ENCODE results near the gene SGCA. TPM values are rescaled to one million over a fixed set of nuclear protein-coding genes. Genes with fewer than 3 reads are reported as not detected.

SGCA gene
- total RNA-seq, 4 donors from 2014 or later, result 1.9 to 15.1 (median 6.9) TPM

GRCh38 chr17:50180111-50180510, 14.3 kb downstream of the SGCA start:
- 90 to 99% methylated on average over 4 of the region's 4 CpGs for WGBS, 2 donors
- Histone ChIP-seq H3K9me3 (no peaks in the 10 kb centered on the region), H3K4me3 (no peak overlapping the region), H3K36me3 (no peaks in the 10 kb centered on the region), H3K27ac (no peak overlapping the region), H3K27me3 (no peaks in the 10 kb centered on the region), H3K4me1 (peaks cover 30 to 68% (median 43%) of the 10 kb centered on the region in 3 donors)
- TF ChIP-seq CTCF (IDR thresholded peaks at IDR 0.05), result no peak
- TF ChIP-seq POLR2A (IDR thresholded peaks at IDR 0.05), result no peak
- intact Hi-C loops (cut with DNase I), result no loop called here
- DNase-seq, result no peak

- H3K4me3 ChIP-seq, result no peak overlapping the region
- TF ChIP-seq CTCF (IDR thresholded peaks at IDR 0.05) (no peak), POLR2A (IDR thresholded peaks at IDR 0.05) (no peak)
- no peak overlapping the region for H3K27ac ChIP-seq
- 0 to 100% methylated on average over 1 to 2 of the region's 12 CpGs for WGBS, 2 donors
- no peaks in the 10 kb centered on the region for H3K9me3 ChIP-seq
- no peaks in the 10 kb centered on the region for H3K27me3 ChIP-seq
- peaks cover 0 to 3% (median 0%) of the 10 kb centered on the region in 3 donors for H3K36me3 ChIP-seq
- H3K4me1 ChIP-seq, result peaks cover 30 to 68% (median 43%) of the 10 kb centered on the region in 3 donors
- no peak for DNase-seq
- intact Hi-C loops (cut with DNase I), result no loop called here
Measured at GRCh38 chr17:50180620-50181019, 14.8 kb downstream of the SGCA start.

GRCh38 chr17:50181144-50181543, 15.3 kb downstream of the SGCA start:
- intact Hi-C loops (cut with DNase I), result no loop called here
- Histone ChIP-seq H3K27me3 (no peaks in the 10 kb centered on the region), H3K4me1 (peaks cover 30 to 64% (median 43%) of the 10 kb centered on the region in 3 donors), H3K36me3 (peaks cover 0 to 8% (median 0%) of the 10 kb centered on the region in 3 donors), H3K27ac (no peak overlapping the region), H3K4me3 (no peak overlapping the region), H3K9me3 (no peaks in the 10 kb centered on the region)
- TF ChIP-seq POLR2A (IDR thresholded peaks at IDR 0.05) (no peak), CTCF (IDR thresholded peaks at IDR 0.05) (no peak)
- WGBS, 2 donors, result 84 to 90% methylated on average over 6 to 11 of the region's 13 CpGs
- DNase-seq, result no peak

GRCh38 chr17:50181591-50182560, 16.1 kb downstream of the SGCA start:
- 59 to 71% methylated on average over 10 to 12 of the region's 12 CpGs for WGBS, 2 donors
- H3K4me3 ChIP-seq, result no peak overlapping the region
- no peak for DNase-seq
- peaks cover 29 to 58% (median 41%) of the 10 kb centered on the region in 3 donors for H3K4me1 ChIP-seq
- intact Hi-C loops (cut with DNase I), result no loop called here
- peaks cover 0 to 15% (median 0%) of the 10 kb centered on the region in 3 donors for H3K36me3 ChIP-seq
- TF ChIP-seq POLR2A (IDR thresholded peaks at IDR 0.05) (no peak), CTCF (IDR thresholded peaks at IDR 0.05) (no peak)
- H3K27ac ChIP-seq, result peak overlapping the region in 1 of 4 donors; percentile 80
- H3K9me3 ChIP-seq, result no peaks in the 10 kb centered on the region
- no peaks in the 10 kb centered on the region for H3K27me3 ChIP-seq

- Histone ChIP-seq H3K9me3 (no peaks in the 10 kb centered on the region), H3K4me3 (no peak overlapping the region), H3K4me1 (peaks cover 19 to 55% (median 30%) of the 10 kb centered on the region in 3 donors), H3K36me3 (peaks cover 0 to 25% (median 0%) of the 10 kb centered on the region in 3 donors), H3K27ac (peak overlapping the region; percentile 41 to 80 (median 54)), H3K27me3 (no peaks in the 10 kb centered on the region)
- intact Hi-C loops (cut with DNase I), result no loop called here
- DNase-seq, result no peak
- TF ChIP-seq POLR2A (IDR thresholded peaks at IDR 0.05), result no peak
- no peak for TF ChIP-seq CTCF (IDR thresholded peaks at IDR 0.05)
- 71 to 86% methylated on average over 12 to 13 of the region's 18 CpGs for WGBS, 2 donors
Measured at GRCh38 chr17:50182783-50183420, 17.1 kb downstream of the SGCA start.

All from esophagus squamous epithelium (tissue), 5 donors.